Stomach (tissue), 4 donors: Measurements from ENCODE around the gene RNF123.

ENCODE experiments used
- CTCF ChIP-seq, 7 experiments: fragments of 450-650 bp in 4 of 7; fragments of 200-600 bp in 3 of 7; sonication (generic) in 3 of 7; IDR thresholded peaks; one replicate each; pipeline ENCODE4 v1.5.1; 2016 to 2019; ENCODE audit warnings: antibody characterized with exemption in 7 of 7, control low read depth in 2 of 7, mild to moderate bottlenecking in 1 of 7
- POLR2A ChIP-seq, 4 donors: fragments of 450-650 bp; IDR thresholded peaks; one replicate each; pipeline ENCODE4 v1.6.1; 2016; ENCODE audit warnings: antibody characterized with exemption in 4 of 4, control low read depth in 2 of 4, mild to moderate bottlenecking in 1 of 4, moderate library complexity in 1 of 4
- POLR2AphosphoS5 ChIP-seq, 3 donors: sonication (generic); formaldehyde crosslinking; IDR thresholded peaks; one replicate each; pipeline ENCODE4 v1.6.1; 2016; ENCODE audit warnings: antibody characterized with exemption in 3 of 3

GRCh38 chr3:49720855-49721595 lies 31.7 kb downstream of the RNF123 start:
- TF ChIP-seq POLR2A (IDR thresholded peaks at IDR 0.05): no peak
- TF ChIP-seq CTCF (IDR thresholded peaks at IDR 0.05): no peak
- TF ChIP-seq POLR2AphosphoS5 (IDR thresholded peaks at IDR 0.05): no peak
